Skeletal muscle tissue (tissue), 4 donors: ENCODE measurements around the gene CDH18. TPM values are rescaled to one million over a fixed set of nuclear protein-coding genes. Genes with fewer than 3 reads are reported as not detected.

Experiments used
- H3K27ac ChIP-seq: one replicate; pipeline ENCODE4 v1.7.0; 2013; ENCODE audit warnings: mild to moderate bottlenecking, low read depth, low read length, inconsistent platforms
- H3K27me3 ChIP-seq, 3 donors: one replicate each; pipeline ENCODE4 v1.7.0; 2013; ENCODE audit warnings: low read length in 3 of 3; ENCODE audit not compliant: control insufficient read depth in 3 of 3, insufficient read depth in 3 of 3
- H3K36me3 ChIP-seq, 3 donors: one replicate each; pipeline ENCODE4 v1.7.0; 2013; ENCODE audit warnings: low read length in 3 of 3; ENCODE audit not compliant: control insufficient read depth in 3 of 3, insufficient read depth in 3 of 3
- H3K4me1 ChIP-seq, 3 donors: one replicate each; pipeline ENCODE4 v1.7.0; 2013; ENCODE audit warnings: low read length in 3 of 3, mild to moderate bottlenecking in 3 of 3; ENCODE audit not compliant: control insufficient read depth in 3 of 3, insufficient read depth in 3 of 3
- H3K4me3 ChIP-seq, 3 donors: one replicate each; pipeline ENCODE4 v1.7.0; 2013; ENCODE audit warnings: low read length in 3 of 3
- H3K9ac ChIP-seq, 3 donors: one replicate each; pipeline ENCODE4 v1.7.0; 2013; ENCODE audit warnings: low read length in 3 of 3, mild to moderate bottlenecking in 3 of 3, moderate library complexity in 2 of 3, low read depth in 1 of 3
- H3K9me3 ChIP-seq, 3 donors: one replicate each; pipeline ENCODE4 v1.7.0; 2013; ENCODE audit warnings: low read length in 3 of 3; ENCODE audit not compliant: control insufficient read depth in 3 of 3
- total RNA-seq: library from RNA; depleted of rRNA; stranded (reverse); fragments of >200 nt; gene quantifications from one replicate; pipeline ENCODE4 v1.2.3, GENCODE V29; 2014
- donor health status: Osteomylitis.

Gene CDH18
- total RNA-seq, 1 donor from 2014 or later = 12.0 TPM

GRCh38 chr5:19577882-19578281, 410.1 kb downstream of the CDH18 start:
- H3K27me3 ChIP-seq = no peaks in the 10 kb centered on the region
- H3K9ac ChIP-seq = no peak overlapping the region

GRCh38 chr5:19568004-19568403, 420.0 kb downstream of the CDH18 start:
- H3K9ac ChIP-seq = no peak overlapping the region
- H3K27me3 ChIP-seq = no peaks in the 10 kb centered on the region
- H3K27ac ChIP-seq = no peak overlapping the region
- H3K9me3 ChIP-seq = no peaks in the 10 kb centered on the region
- H3K36me3 ChIP-seq = no peaks in the 10 kb centered on the region
- H3K4me1 ChIP-seq = no peaks in the 10 kb centered on the region
- no peak overlapping the region for H3K4me3 ChIP-seq

More at GRCh38 chr5:19577882-19578281, 410.1 kb downstream of the CDH18 start:
- Histone ChIP-seq H3K4me1 (no peaks in the 10 kb centered on the region), H3K9me3 (no peaks in the 10 kb centered on the region), H3K27ac (no peak overlapping the region), H3K36me3 (no peaks in the 10 kb centered on the region), H3K4me3 (no peak overlapping the region)

- Histone ChIP-seq H3K9me3 (no peaks in the 10 kb centered on the region), H3K27ac (no peak overlapping the region), H3K27me3 (no peaks in the 10 kb centered on the region), H3K36me3 (no peaks in the 10 kb centered on the region), H3K4me3 (no peak overlapping the region), H3K4me1 (no peaks in the 10 kb centered on the region), H3K9ac (no peak overlapping the region)
Observed at GRCh38 chr5:19565466-19565865, 422.5 kb downstream of the CDH18 start.

GRCh38 chr5:19564036-19564435, 424.0 kb downstream of the CDH18 start:
- Histone ChIP-seq H3K4me1 (no peaks in the 10 kb centered on the region), H3K9me3 (no peaks in the 10 kb centered on the region), H3K27ac (no peak overlapping the region), H3K27me3 (no peaks in the 10 kb centered on the region), H3K4me3 (no peak overlapping the region), H3K36me3 (no peaks in the 10 kb centered on the region), H3K9ac (no peak overlapping the region)

- H3K4me3 ChIP-seq = no peak overlapping the region
- H3K4me1 ChIP-seq = no peaks in the 10 kb centered on the region
- no peaks in the 10 kb centered on the region for H3K9me3 ChIP-seq
- no peaks in the 10 kb centered on the region for H3K27me3 ChIP-seq
- H3K36me3 ChIP-seq = no peaks in the 10 kb centered on the region
- no peak overlapping the region for H3K27ac ChIP-seq
- no peak overlapping the region for H3K9ac ChIP-seq
Observed at GRCh38 chr5:19555876-19556275, 432.1 kb downstream of the CDH18 start.

DNA sequence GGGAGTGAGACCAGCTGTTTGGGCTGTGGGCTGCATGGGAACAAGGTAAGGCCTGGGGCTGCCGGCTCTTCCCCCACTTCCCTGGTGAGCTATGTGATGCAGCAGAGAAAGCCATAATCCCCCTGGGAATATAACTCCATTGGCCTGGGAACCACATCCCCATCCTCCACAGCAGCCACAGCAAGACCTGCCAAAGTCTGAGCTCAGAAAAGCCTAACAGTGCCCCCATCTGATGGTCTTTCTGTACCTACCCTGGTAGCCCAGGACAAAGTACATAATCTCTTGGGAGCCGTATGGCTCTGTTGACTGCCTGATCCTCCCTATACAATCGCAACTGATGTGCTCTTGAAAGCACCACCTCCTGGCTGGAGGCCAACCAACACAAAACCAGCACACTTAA, 432.6 kb downstream of the CDH18 start:
- no peaks in the 10 kb centered on the region for H3K9me3 ChIP-seq
- no peak overlapping the region for H3K9ac ChIP-seq
- H3K4me1 ChIP-seq = no peaks in the 10 kb centered on the region
- no peaks in the 10 kb centered on the region for H3K36me3 ChIP-seq
- no peak overlapping the region for H3K27ac ChIP-seq
- H3K27me3 ChIP-seq = no peaks in the 10 kb centered on the region
- H3K4me3 ChIP-seq = no peak overlapping the region

GRCh38 chr5:19554524-19554923, 433.5 kb downstream of the CDH18 start:
- Histone ChIP-seq H3K27ac (no peak overlapping the region), H3K36me3 (no peaks in the 10 kb centered on the region), H3K4me3 (no peak overlapping the region), H3K9me3 (no peaks in the 10 kb centered on the region), H3K27me3 (no peaks in the 10 kb centered on the region), H3K4me1 (no peaks in the 10 kb centered on the region), H3K9ac (no peak overlapping the region)

DNA sequence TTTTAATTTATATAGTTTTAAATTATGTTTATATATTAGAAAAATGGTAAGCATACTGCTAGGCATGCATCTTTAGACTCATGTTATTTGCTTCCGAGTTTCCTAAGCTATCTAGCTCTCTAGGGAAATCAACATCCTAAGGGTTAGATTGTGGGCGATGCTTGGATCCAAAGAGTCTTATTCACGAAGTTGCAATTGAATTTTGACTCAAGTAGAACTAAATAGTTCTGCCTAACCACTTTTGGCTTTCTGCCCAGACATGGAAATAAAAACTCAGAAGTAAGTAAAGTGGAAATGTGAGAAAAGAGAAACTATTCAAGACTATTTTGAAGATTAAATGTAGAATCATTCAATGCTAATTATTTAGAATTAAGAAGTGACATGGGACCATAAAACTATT, 440.4 kb downstream of the CDH18 start:
- no peak overlapping the region for H3K4me3 ChIP-seq
- H3K9me3 ChIP-seq = no peaks in the 10 kb centered on the region
- no peaks in the 10 kb centered on the region for H3K27me3 ChIP-seq
- H3K9ac ChIP-seq = no peak overlapping the region
- no peak overlapping the region for H3K27ac ChIP-seq
- H3K36me3 ChIP-seq = no peaks in the 10 kb centered on the region
- no peaks in the 10 kb centered on the region for H3K4me1 ChIP-seq

- Histone ChIP-seq H3K9ac (no peak overlapping the region), H3K4me1 (no peaks in the 10 kb centered on the region), H3K4me3 (no peak overlapping the region), H3K36me3 (no peaks in the 10 kb centered on the region), H3K27ac (no peak overlapping the region), H3K9me3 (no peaks in the 10 kb centered on the region), H3K27me3 (no peaks in the 10 kb centered on the region)
Observed at GRCh38 chr5:19546521-19546920, 441.5 kb downstream of the CDH18 start.

DNA sequence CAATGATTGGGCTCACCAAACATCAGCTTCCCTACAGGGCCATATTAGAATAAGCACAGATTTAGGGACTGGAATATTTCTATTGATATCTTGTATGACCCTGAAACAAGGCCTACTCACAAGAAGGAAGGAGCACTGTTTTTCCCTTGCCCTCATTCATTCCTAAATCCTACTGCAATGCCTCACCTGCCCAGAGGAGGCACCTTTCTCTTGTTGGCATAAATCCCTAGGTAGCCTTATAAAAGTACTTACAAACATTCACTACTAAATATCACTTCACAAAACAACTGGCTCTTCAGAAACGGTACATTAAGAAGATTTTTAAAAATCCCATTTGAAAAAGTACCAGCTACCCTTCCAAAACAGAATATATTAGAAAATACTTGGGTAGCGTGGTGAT, 449.4 kb downstream of the CDH18 start:
- H3K4me1 ChIP-seq = no peaks in the 10 kb centered on the region
- H3K27ac ChIP-seq = no peak overlapping the region
- H3K4me3 ChIP-seq = no peak overlapping the region
- no peaks in the 10 kb centered on the region for H3K36me3 ChIP-seq
- no peak overlapping the region for H3K9ac ChIP-seq
- no peaks in the 10 kb centered on the region for H3K9me3 ChIP-seq
- H3K27me3 ChIP-seq = no peaks in the 10 kb centered on the region

GRCh38 chr5:19536387-19536786, 451.6 kb downstream of the CDH18 start:
- Histone ChIP-seq H3K9ac (no peak overlapping the region), H3K36me3 (no peaks in the 10 kb centered on the region), H3K9me3 (no peaks in the 10 kb centered on the region), H3K4me3 (no peak overlapping the region), H3K4me1 (no peaks in the 10 kb centered on the region), H3K27me3 (no peaks in the 10 kb centered on the region), H3K27ac (no peak overlapping the region)
